HepG2 (cell line): ENCODE measurements around the gene CFAP91. TPM values are rescaled to one million over a fixed set of nuclear protein-coding genes. Genes with fewer than 3 reads are reported as not detected.

Experiments
- HDAC1 ChIP-seq: sonication (generic); formaldehyde crosslinking; IDR thresholded peaks from 2 replicates; pipeline ENCODE4 v1.5.1; 2020; ENCODE audit warnings: mild to moderate bottlenecking, missing genetic modification reagents
- IKZF5 ChIP-seq: IDR thresholded peaks from 2 replicates; pipeline ENCODE4 v1.6.1; 2018; ENCODE audit warnings: missing genetic modification reagents, mild to moderate bottlenecking, missing compliant biosample characterization
- LCORL ChIP-seq, 2 experiments: fragments of 450-650 bp in 1 of 2; sonication (generic) in 1 of 2; formaldehyde crosslinking in 1 of 2; IDR thresholded peaks; 2 replicates each; pipeline versions ENCODE4 v1.5.0 to v1.6.1; 2017 to 2020; ENCODE audit warnings: antibody characterized with exemption in 1 of 2, missing genetic modification reagents in 1 of 2
- NCOR1 ChIP-seq: fragments of 200-600 bp; sonication (generic); IDR thresholded peaks from 2 replicates; pipeline ENCODE4 v1.7.0; 2017; ENCODE audit warnings: antibody characterized with exemption, low read length, borderline replicate concordance
- SATB2 ChIP-seq: sonication (generic); formaldehyde crosslinking; IDR thresholded peaks from 2 replicates; pipeline ENCODE4 v1.5.0; 2020; ENCODE audit warnings: missing genetic modification reagents
- SOX13 ChIP-seq, 3 experiments: fragments of 450-650 bp in 1 of 3; sonication (generic) in 1 of 3; formaldehyde crosslinking in 1 of 3; IDR thresholded peaks in 2 of 3; conservative IDR thresholded peaks in 1 of 3; 2 replicates each; pipeline versions ENCODE4 v1.5.0 to v1.6.1; 2016 to 2020; ENCODE audit warnings: antibody characterized with exemption in 1 of 3, mild to moderate bottlenecking in 1 of 3, missing compliant biosample characterization in 1 of 3, missing genetic modification reagents in 1 of 3, moderate library complexity in 1 of 3
- SOX6 ChIP-seq, 2 experiments: fragments of 450-650 bp in 1 of 2; sonication (generic) in 1 of 2; formaldehyde crosslinking in 1 of 2; IDR thresholded peaks; 2 replicates each; pipeline versions ENCODE4 v1.4.0 to v1.6.1; 2017 to 2020; ENCODE audit warnings: antibody characterized with exemption in 1 of 2, mild to moderate bottlenecking in 1 of 2, missing genetic modification reagents in 1 of 2
- TBX2 ChIP-seq: sonication (generic); formaldehyde crosslinking; IDR thresholded peaks from 2 replicates; pipeline ENCODE4 v1.5.0; 2020; ENCODE audit warnings: missing genetic modification reagents, mild to moderate bottlenecking, borderline replicate concordance
- THAP11 ChIP-seq: IDR thresholded peaks from 2 replicates; pipeline ENCODE4 v1.6.1; 2016; ENCODE audit warnings: missing biosample characterization, missing genetic modification reagents
- ZBTB34 ChIP-seq: sonication (generic); formaldehyde crosslinking; IDR thresholded peaks from 2 replicates; pipeline ENCODE4 v1.8.0; 2022; ENCODE audit warnings: mild to moderate bottlenecking, missing genetic modification reagents
- ZMYM4 ChIP-seq: sonication (generic); formaldehyde crosslinking; IDR thresholded peaks from 2 replicates; pipeline ENCODE4 v1.8.1; 2023; ENCODE audit warnings: mild to moderate bottlenecking, missing genetic modification reagents
- ZNF160 ChIP-seq: sonication (generic); formaldehyde crosslinking; IDR thresholded peaks from 2 replicates; pipeline ENCODE4 v1.8.0; 2022; ENCODE audit warnings: mild to moderate bottlenecking, inconsistent platforms, missing genetic modification reagents
- ZNF282 ChIP-seq: fragments of 450-650 bp; IDR thresholded peaks from 2 replicates; pipeline ENCODE4 v1.6.1; 2018; ENCODE audit not compliant: partially characterized antibody
- ZNF292 ChIP-seq: sonication (generic); formaldehyde crosslinking; IDR thresholded peaks from 2 replicates; pipeline ENCODE4 v1.8.1; 2022; ENCODE audit warnings: mild to moderate bottlenecking, low read depth, missing genetic modification reagents, borderline replicate concordance
- ZNF670 ChIP-seq: sonication (generic); formaldehyde crosslinking; IDR thresholded peaks from 2 replicates; pipeline ENCODE4 v1.8.0; 2022; ENCODE audit warnings: mild to moderate bottlenecking, missing genetic modification reagents, borderline replicate concordance
- ZNF891 ChIP-seq: sonication (generic); formaldehyde crosslinking; IDR thresholded peaks from 2 replicates; pipeline ENCODE4 v1.5.0; 2020; ENCODE audit warnings: mild to moderate bottlenecking, missing genetic modification reagents
- polyA plus RNA-seq, 8 experiments: library from polyadenylated mRNA; depleted of rRNA in 3 of 8; stranded (reverse) in 7 of 8; unstranded in 1 of 8; fragments of >200 nt; fragmentation: Illumina TruSeq in 4 of 8; extraction: Trizol in 4 of 8; gene quantifications; 2 replicates each; pipeline versions ENCODE4 v1.2.1 to v1.2.3, GENCODE V29; 2011 to 2016; ENCODE audit warnings: low read depth in 4 of 8, missing spikeins in 1 of 8, mixed read lengths in 1 of 8; ENCODE audit not compliant: insufficient read depth in 1 of 8
- total RNA-seq, 5 experiments: library from RNA; depleted of rRNA; stranded (reverse); fragments of >200 nt; fragmentation: Illumina TruSeq; extraction: Trizol; gene quantifications; 2 replicates each; pipeline ENCODE4 v1.2.3, GENCODE V29; 2016; ENCODE audit warnings: low read depth in 1 of 5
- TF ChIP-seq, protein P1 (sequence below): IDR thresholded peaks from 2 replicates; pipeline ENCODE4 v1.6.1; 2012; ENCODE audit warnings: low read depth, low read length, improper control_type of control experiment
- TF ChIP-seq, protein P2 (sequence below): sonication (generic); formaldehyde crosslinking; IDR thresholded peaks from 2 replicates; pipeline ENCODE4 v1.5.0; 2020; ENCODE audit warnings: mild to moderate bottlenecking, missing genetic modification reagents, moderate library complexity
- TF ChIP-seq, protein P3 (sequence below): IDR thresholded peaks from 2 replicates; pipeline ENCODE4 v1.6.1; 2016; ENCODE audit warnings: mild to moderate bottlenecking

CFAP91 gene
- total and polyA plus RNA-seq, 2 of the 13 experiments (the other 11 are each of a cell fraction or from before 2014, with no cell fraction given): not detected

DNA sequence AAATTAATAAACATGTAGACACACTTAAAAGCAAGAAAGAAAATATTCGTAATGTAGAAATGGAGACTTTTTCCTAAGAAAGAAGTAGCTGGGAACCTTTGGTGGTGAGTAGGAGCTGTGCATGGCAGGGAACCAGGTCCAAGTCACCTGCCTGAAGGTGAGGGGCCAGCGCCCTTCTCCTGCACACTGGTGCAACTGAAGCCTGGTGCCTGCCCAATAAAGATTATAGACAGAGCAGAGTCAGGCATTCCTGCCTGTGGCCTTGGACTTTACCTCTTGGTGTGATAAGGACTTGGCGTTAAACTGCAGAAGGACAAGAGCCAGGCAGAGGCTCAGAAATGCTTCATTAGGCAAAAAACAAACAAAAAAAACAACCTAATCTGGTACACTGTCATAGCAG, 14.2 kb downstream of the CFAP91 start (continued):
- no peak for TF ChIP-seq SOX13 (IDR thresholded peaks at IDR 0.05)
- peak in 1 of 2 experiments; percentile 51; a peak in 1 of 4 replicates for TF ChIP-seq SOX13 (CRISPR knock-in tag; conservative IDR thresholded peaks at IDR 0.05 in 1 of 2, IDR thresholded peaks at IDR 0.05 in 1 of 2)
- 0 out of 2 replicates have a peak, but pooled peaks have one; percentile 14 for TF ChIP-seq TBX2 (CRISPR knock-in tag)
- TF ChIP-seq ZNF891 (CRISPR knock-in tag): no peak
- no peak for TF ChIP-seq ZNF160 (CRISPR knock-in tag)
- TF ChIP-seq ZMYM4 (CRISPR knock-in tag): peak; percentile 39
- TF ChIP-seq LCORL (IDR thresholded peaks at IDR 0.05): no peak
- TF ChIP-seq LCORL (CRISPR knock-in tag; IDR thresholded peaks at IDR 0.05): 0 out of 2 replicates have a peak, but pooled peaks have one; percentile 58
- TF ChIP-seq HDAC1 (CRISPR knock-in tag): peak; percentile 50; the same call in 1 of the 2 replicates
- no peak for TF ChIP-seq ZNF282
- TF ChIP-seq ZNF292 (CRISPR knock-in tag): peak; percentile 29; the same call in 1 of the 2 replicates
- TF ChIP-seq SOX6 (IDR thresholded peaks at IDR 0.05): no peak
- peak; percentile 71 for TF ChIP-seq SOX6 (CRISPR knock-in tag; IDR thresholded peaks at IDR 0.05)
- peak; percentile 23; the same call in 1 of the 2 replicates for TF ChIP-seq ZBTB34
- TF ChIP-seq IKZF5 (CRISPR knock-in tag): 0 out of 2 replicates have a peak, but pooled peaks have one; percentile 47
- TF ChIP-seq, protein P1, sequence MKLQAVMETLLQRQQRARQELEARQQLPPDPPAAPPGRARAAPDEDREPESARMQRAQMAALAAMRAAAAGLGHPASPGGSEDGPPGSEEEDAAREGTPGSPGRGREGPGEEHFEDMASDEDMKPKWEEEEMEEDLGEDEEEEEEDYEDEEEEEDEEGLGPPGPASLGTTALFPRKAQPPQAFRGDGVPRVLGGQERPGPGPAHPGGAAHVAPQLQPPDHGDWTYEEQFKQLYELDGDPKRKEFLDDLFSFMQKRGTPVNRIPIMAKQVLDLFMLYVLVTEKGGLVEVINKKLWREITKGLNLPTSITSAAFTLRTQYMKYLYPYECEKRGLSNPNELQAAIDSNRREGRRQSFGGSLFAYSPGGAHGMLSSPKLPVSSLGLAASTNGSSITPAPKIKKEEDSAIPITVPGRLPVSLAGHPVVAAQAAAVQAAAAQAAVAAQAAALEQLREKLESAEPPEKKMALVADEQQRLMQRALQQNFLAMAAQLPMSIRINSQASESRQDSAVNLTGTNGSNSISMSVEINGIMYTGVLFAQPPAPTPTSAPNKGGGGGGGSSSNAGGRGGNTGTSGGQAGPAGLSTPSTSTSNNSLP: peak; percentile 61; the same call in 1 of the 2 replicates
- TF ChIP-seq NCOR1: peak; percentile 39; the same call in 1 of the 2 replicates
- no peak for TF ChIP-seq SATB2 (CRISPR knock-in tag)
- no peak for TF ChIP-seq ZNF670 (CRISPR knock-in tag)
- TF ChIP-seq, protein P2, sequence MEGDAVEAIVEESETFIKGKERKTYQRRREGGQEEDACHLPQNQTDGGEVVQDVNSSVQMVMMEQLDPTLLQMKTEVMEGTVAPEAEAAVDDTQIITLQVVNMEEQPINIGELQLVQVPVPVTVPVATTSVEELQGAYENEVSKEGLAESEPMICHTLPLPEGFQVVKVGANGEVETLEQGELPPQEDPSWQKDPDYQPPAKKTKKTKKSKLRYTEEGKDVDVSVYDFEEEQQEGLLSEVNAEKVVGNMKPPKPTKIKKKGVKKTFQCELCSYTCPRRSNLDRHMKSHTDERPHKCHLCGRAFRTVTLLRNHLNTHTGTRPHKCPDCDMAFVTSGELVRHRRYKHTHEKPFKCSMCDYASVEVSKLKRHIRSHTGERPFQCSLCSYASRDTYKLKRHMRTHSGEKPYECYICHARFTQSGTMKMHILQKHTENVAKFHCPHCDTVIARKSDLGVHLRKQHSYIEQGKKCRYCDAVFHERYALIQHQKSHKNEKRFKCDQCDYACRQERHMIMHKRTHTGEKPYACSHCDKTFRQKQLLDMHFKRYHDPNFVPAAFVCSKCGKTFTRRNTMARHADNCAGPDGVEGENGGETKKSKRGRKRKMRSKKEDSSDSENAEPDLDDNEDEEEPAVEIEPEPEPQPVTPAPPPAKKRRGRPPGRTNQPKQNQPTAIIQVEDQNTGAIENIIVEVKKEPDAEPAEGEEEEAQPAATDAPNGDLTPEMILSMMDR (CRISPR knock-in tag): peak; percentile 21; the same call in 1 of the 2 replicates
- TF ChIP-seq, protein P3, sequence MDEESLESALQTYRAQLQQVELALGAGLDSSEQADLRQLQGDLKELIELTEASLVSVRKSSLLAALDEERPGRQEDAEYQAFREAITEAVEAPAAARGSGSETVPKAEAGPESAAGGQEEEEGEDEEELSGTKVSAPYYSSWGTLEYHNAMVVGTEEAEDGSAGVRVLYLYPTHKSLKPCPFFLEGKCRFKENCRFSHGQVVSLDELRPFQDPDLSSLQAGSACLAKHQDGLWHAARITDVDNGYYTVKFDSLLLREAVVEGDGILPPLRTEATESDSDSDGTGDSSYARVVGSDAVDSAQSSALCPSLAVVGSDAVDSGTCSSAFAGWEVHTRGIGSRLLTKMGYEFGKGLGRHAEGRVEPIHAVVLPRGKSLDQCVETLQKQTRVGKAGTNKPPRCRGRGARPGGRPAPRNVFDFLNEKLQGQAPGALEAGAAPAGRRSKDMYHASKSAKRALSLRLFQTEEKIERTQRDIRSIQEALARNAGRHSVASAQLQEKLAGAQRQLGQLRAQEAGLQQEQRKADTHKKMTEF (CRISPR knock-in tag): 0 out of 2 replicates have a peak, but pooled peaks have one; percentile 45
- TF ChIP-seq THAP11: 0 out of 2 replicates have a peak, but pooled peaks have one; percentile 38
